ENCODE results near the gene OST4. TPM values are rescaled to one million over a fixed set of nuclear protein-coding genes. Genes with fewer than 3 reads are reported as not detected.

OST4 gene
- total RNA-seq, 3 donors from 2014 or later: 225 to 244 (median 229) TPM

- Mint-ChIP-seq H3K27me3 (ENCODE audit: low read depth) (no peaks in the 10 kb centered on the region), H3K4me3 (no peak overlapping the region), H3K4me1 (ENCODE audit: low read depth) (no peaks in the 10 kb centered on the region), H3K9me3 (no peaks in the 10 kb centered on the region), H3K36me3 (ENCODE audit: insufficient read depth) (peaks cover 13% of the 10 kb centered on the region)
- DNase-seq: no peak
- no peak for ATAC-seq
Observed at GRCh38 chr2:27060323-27060722, 11.1 kb downstream of the OST4 start.

- no peak for DNase-seq
- Mint-ChIP-seq H3K9me3 (no peaks in the 10 kb centered on the region), H3K27me3 (ENCODE audit: low read depth) (no peaks in the 10 kb centered on the region), H3K36me3 (ENCODE audit: insufficient read depth) (peaks cover 15% of the 10 kb centered on the region), H3K4me1 (ENCODE audit: low read depth) (no peaks in the 10 kb centered on the region), H3K4me3 (no peak overlapping the region)
- no peak for ATAC-seq
Observed at GRCh38 chr2:27059141-27059820, 12.2 kb downstream of the OST4 start.

- no peaks in the 10 kb centered on the region for H3K9me3 Mint-ChIP-seq
- H3K36me3 Mint-ChIP-seq (ENCODE audit: insufficient read depth): peaks cover 19% of the 10 kb centered on the region
- no peak for ATAC-seq
- H3K27me3 Mint-ChIP-seq (ENCODE audit: low read depth): no peaks in the 10 kb centered on the region
- H3K4me1 Mint-ChIP-seq (ENCODE audit: low read depth): no peaks in the 10 kb centered on the region
- H3K4me3 Mint-ChIP-seq: no peak overlapping the region
- DNase-seq: no peak
Observed at GRCh38 chr2:27058210-27058609, 13.2 kb downstream of the OST4 start.

GRCh38 chr2:27057184-27057583 is 14.3 kb downstream of the OST4 start:
- DNase-seq (no peak), ATAC-seq (no peak)
- Mint-ChIP-seq H3K4me3 (no peak overlapping the region), H3K27me3 (ENCODE audit: low read depth) (no peaks in the 10 kb centered on the region), H3K9me3 (no peaks in the 10 kb centered on the region), H3K36me3 (ENCODE audit: insufficient read depth) (peaks cover 14% of the 10 kb centered on the region), H3K4me1 (ENCODE audit: low read depth) (no peaks in the 10 kb centered on the region)

GRCh38 chr2:27054721-27055120 is 16.7 kb downstream of the OST4 start:
- Mint-ChIP-seq H3K36me3 (ENCODE audit: insufficient read depth) (peaks cover 17% of the 10 kb centered on the region), H3K27me3 (ENCODE audit: low read depth) (peaks cover 7% of the 10 kb centered on the region), H3K4me1 (ENCODE audit: low read depth) (peaks cover 10% of the 10 kb centered on the region), H3K4me3 (no peak overlapping the region), H3K9me3 (no peaks in the 10 kb centered on the region)
- no peak for ATAC-seq
- DNase-seq: no peak

GRCh38 chr2:27053776-27054175 is 17.7 kb downstream of the OST4 start:
- H3K9me3 Mint-ChIP-seq: no peaks in the 10 kb centered on the region
- H3K4me3 Mint-ChIP-seq: no peak overlapping the region
- peaks cover 7% of the 10 kb centered on the region for H3K27me3 Mint-ChIP-seq (ENCODE audit: low read depth)
- peaks cover 15% of the 10 kb centered on the region for H3K4me1 Mint-ChIP-seq (ENCODE audit: low read depth)
- DNase-seq (no peak), ATAC-seq (no peak)
- peaks cover 17% of the 10 kb centered on the region for H3K36me3 Mint-ChIP-seq (ENCODE audit: insufficient read depth)

GRCh38 chr2:27053321-27053720 is 18.1 kb downstream of the OST4 start:
- peaks cover 7% of the 10 kb centered on the region for H3K27me3 Mint-ChIP-seq (ENCODE audit: low read depth)
- ATAC-seq (no peak), DNase-seq (no peak)
- peak overlapping the region; percentile 40 for H3K4me3 Mint-ChIP-seq
- H3K4me1 Mint-ChIP-seq (ENCODE audit: low read depth): peaks cover 15% of the 10 kb centered on the region
- H3K9me3 Mint-ChIP-seq: no peaks in the 10 kb centered on the region
- H3K36me3 Mint-ChIP-seq (ENCODE audit: insufficient read depth): peaks cover 17% of the 10 kb centered on the region

- DNase-seq (peak; percentile 34), ATAC-seq (no peak)
- Mint-ChIP-seq H3K36me3 (ENCODE audit: insufficient read depth) (peaks cover 17% of the 10 kb centered on the region), H3K4me1 (ENCODE audit: low read depth) (peaks cover 15% of the 10 kb centered on the region), H3K4me3 (peak overlapping the region; percentile 87), H3K9me3 (no peaks in the 10 kb centered on the region), H3K27me3 (ENCODE audit: low read depth) (peaks cover 7% of the 10 kb centered on the region)
Observed at GRCh38 chr2:27051902-27052645, 19.4 kb downstream of the OST4 start.

- ATAC-seq: peak; percentile 73 to 75
- DNase-seq: peak; percentile 95
- H3K27me3 Mint-ChIP-seq (ENCODE audit: low read depth): peaks cover 7% of the 10 kb centered on the region
- H3K4me1 Mint-ChIP-seq (ENCODE audit: low read depth): peaks cover 15% of the 10 kb centered on the region
- no peaks in the 10 kb centered on the region for H3K9me3 Mint-ChIP-seq
- peaks cover 17% of the 10 kb centered on the region for H3K36me3 Mint-ChIP-seq (ENCODE audit: insufficient read depth)
- H3K4me3 Mint-ChIP-seq: peak within 1 kb of the TSS; percentile 93
Observed at GRCh38 chr2:27050996-27051901, 20.2 kb downstream of the OST4 start, which contains the start of gene AGBL5. AGBL5 (plus strand) TSS chr2:27051668; CDS start chr2:27052959, 1,291 bp downstream.

GRCh38 chr2:27050281-27050995 is 21.0 kb downstream of the OST4 start:
- Mint-ChIP-seq H3K9me3 (no peaks in the 10 kb centered on the region), H3K4me1 (ENCODE audit: low read depth) (peaks cover 15% of the 10 kb centered on the region), H3K4me3 (peak overlapping the region; percentile 93), H3K27me3 (ENCODE audit: low read depth) (peaks cover 7% of the 10 kb centered on the region), H3K36me3 (ENCODE audit: insufficient read depth) (peaks cover 16% of the 10 kb centered on the region)
- peak; percentile 64 to 73 for ATAC-seq
- peak; percentile 90 for DNase-seq

- Mint-ChIP-seq H3K27me3 (ENCODE audit: low read depth) (peaks cover 7% of the 10 kb centered on the region), H3K36me3 (ENCODE audit: insufficient read depth) (peaks cover 10% of the 10 kb centered on the region), H3K4me1 (ENCODE audit: low read depth) (peaks cover 15% of the 10 kb centered on the region), H3K9me3 (no peaks in the 10 kb centered on the region), H3K4me3 (peak overlapping the region; percentile 93)
- ATAC-seq (peak; percentile 34 to 38), DNase-seq (peak; percentile 63)
Observed at GRCh38 chr2:27049422-27050280, 21.8 kb downstream of the OST4 start.

- Mint-ChIP-seq H3K27me3 (ENCODE audit: low read depth) (no peaks in the 10 kb centered on the region), H3K9me3 (no peaks in the 10 kb centered on the region), H3K4me3 (no peak overlapping the region), H3K36me3 (ENCODE audit: insufficient read depth) (peaks cover 23% of the 10 kb centered on the region), H3K4me1 (ENCODE audit: low read depth) (peaks cover 2% of the 10 kb centered on the region)
- no peak for ATAC-seq
- DNase-seq: no peak
Observed at GRCh38 chr2:27042985-27043634, 28.3 kb downstream of the OST4 start.

All from activated T-cell treated with anti-CD3 and anti-CD28 coated beads, Interleukin-2, amount 50 U/mL, for 4 hours (primary cell).